HCT116 (cell line): ENCODE measurements around the gene SUGP1. TPM values are rescaled to one million over a fixed set of nuclear protein-coding genes. Genes with fewer than 3 reads are reported as not detected.

Experiments used
- ATAC-seq: fragments of 200-7000 bp; cut with Tn5 transposase; 2 replicates; pipeline ENCODE4 v1.9.1; 2020; ENCODE audit warnings: mild to moderate bottlenecking, moderate library complexity
- BruUV-seq: library from RNA; stranded (reverse); fragments of 400-500 nt; replicated peaks from 2 replicates; lab custom pipeline; 2021; lab: Mats Ljungman, UMichigan
- CTCF ChIA-PET: fragments of 300-600 bp; sonication (Branson Sonifier 250); formaldehyde crosslinking; loops from one replicate; lab custom pipeline; 2021; ENCODE audit warnings: antibody characterized with exemption; lab: Charles Lee
- POLR2A ChIA-PET: fragments of 300-600, 350-600 bp; sonication (Branson Sonifier 250); formaldehyde crosslinking; loops from one replicate; lab custom pipeline; 2021; ENCODE audit warnings: antibody characterized with exemption; lab: Charles Lee
- RAD21 ChIA-PET, 2 experiments: fragments of 300-600 bp; sonication (Branson Sonifier 250); formaldehyde crosslinking; loops; one replicate each; lab custom pipeline; 2023; ENCODE audit warnings: low total read pairs in 2 of 2; ENCODE audit not compliant: uncharacterized antibody in 2 of 2, unreplicated experiment in 2 of 2, low non-redundant PET in 1 of 2; lab: Charles Lee
- DNase-seq: peaks from one replicate; pipeline ENCODE4 v3.0.0-alpha.2; 2010; ENCODE audit warnings: low read depth, low spot score
- H2AFZ ChIP-seq: fragments of 200-600 bp; shearing (Covaris generic), sonication (generic); 2 replicates; pipeline ENCODE4 v1.6.1; 2017; ENCODE audit warnings: low read depth, mixed run types, mixed read lengths, antibody characterized with exemption, low read length; ENCODE audit not compliant: poor library complexity, severe bottlenecking
- H3K27ac ChIP-seq: 2 replicates; pipeline ENCODE4 v1.5.1; 2012; ENCODE audit warnings: low read depth, low read length
- H3K27me3 ChIP-seq: fragments of 200-600 bp; sonication (generic); 2 replicates; pipeline ENCODE4 v1.6.1; 2016; ENCODE audit warnings: mixed run types, low read length, mixed read lengths; ENCODE audit not compliant: insufficient read depth
- H3K36me3 ChIP-seq, 2 experiments: fragments of 200-500 bp in 1 of 2; fragments of 200-600 bp in 1 of 2; sonication (Bioruptor generic) in 1 of 2; sonication (generic) in 1 of 2; 2 replicates each; pipeline versions ENCODE4 v1.5.1 to v1.6.1; 2014 to 2016; ENCODE audit warnings: low read length in 2 of 2, inconsistent platforms in 1 of 2, mixed read lengths in 1 of 2, mixed run types in 1 of 2; ENCODE audit not compliant: insufficient read depth in 2 of 2, control insufficient read depth in 1 of 2
- H3K4me1 ChIP-seq, 2 experiments: fragments of 200-600 bp in 1 of 2; sonication (generic) in 1 of 2; 2 replicates each; pipeline versions ENCODE4 v1.5.1 to v1.6.1; 2012 to 2017; ENCODE audit warnings: low read length in 2 of 2, inconsistent platforms in 1 of 2, mild to moderate bottlenecking in 1 of 2, mixed read lengths in 1 of 2, mixed run types in 1 of 2, moderate library complexity in 1 of 2; ENCODE audit not compliant: insufficient read depth in 2 of 2, control insufficient read depth in 1 of 2
- H3K4me2 ChIP-seq: fragments of 200-600 bp; sonication (generic); 2 replicates; pipeline ENCODE4 v1.6.1; 2017; ENCODE audit warnings: mixed run types, low read length, mixed read lengths
- H3K4me3 ChIP-seq, 2 experiments: fragments of 200-600 bp in 1 of 2; sonication (generic) in 1 of 2; replicated peaks in 1 of 2; 2 replicates each; pipeline ENCODE4 v1.5.1; 2011 to 2016; ENCODE audit warnings: low read length in 2 of 2, control low read depth in 1 of 2, low read depth in 1 of 2, mild to moderate bottlenecking in 1 of 2, mixed read lengths in 1 of 2, mixed run types in 1 of 2
- H3K79me2 ChIP-seq: fragments of 200-600 bp; sonication (generic); 2 replicates; pipeline ENCODE4 v1.6.1; 2017; ENCODE audit warnings: mild to moderate bottlenecking, mixed run types, low read length, moderate library complexity, mixed read lengths; ENCODE audit not compliant: insufficient read depth
- H3K9ac ChIP-seq: fragments of 200-600 bp; sonication (generic); 2 replicates; pipeline ENCODE4 v1.6.1; 2016; ENCODE audit warnings: low read length, mixed read lengths
- H3K9me2 ChIP-seq: fragments of 200-600 bp; sonication (generic), shearing (Covaris generic); 2 replicates; pipeline ENCODE4 v1.6.1; 2017; ENCODE audit warnings: mixed run types, mild to moderate bottlenecking, moderate library complexity; ENCODE audit not compliant: insufficient read depth
- H3K9me3 ChIP-seq, 2 experiments: fragments of 200-500 bp in 1 of 2; fragments of 200-600 bp in 1 of 2; sonication (Bioruptor generic) in 1 of 2; sonication (generic) in 1 of 2; 2 replicates each; pipeline ENCODE4 v1.6.1; 2014 to 2017; ENCODE audit warnings: low read length in 2 of 2, mixed read lengths in 2 of 2, inconsistent platforms in 1 of 2, low read depth in 1 of 2, mild to moderate bottlenecking in 1 of 2, mixed run types in 1 of 2, moderate library complexity in 1 of 2; ENCODE audit not compliant: control insufficient read depth in 1 of 2, insufficient read depth in 1 of 2
- H4K20me1 ChIP-seq: fragments of 200-600 bp; sonication (generic), shearing (Covaris generic); 2 replicates; pipeline ENCODE4 v1.6.1; 2017; ENCODE audit warnings: mixed run types, mild to moderate bottlenecking, moderate library complexity; ENCODE audit not compliant: insufficient read depth
- CBX3 ChIP-seq: IDR thresholded peaks from 2 replicates; pipeline ENCODE4 v1.6.1; 2012; ENCODE audit warnings: low read depth
- CEBPB ChIP-seq: IDR thresholded peaks from 2 replicates; pipeline ENCODE4 v1.6.1; 2012; ENCODE audit warnings: low read depth
- ELF1 ChIP-seq: IDR thresholded peaks from 2 replicates; pipeline ENCODE4 v1.6.1; 2012; ENCODE audit warnings: low read depth, borderline replicate concordance
- EZH2phosphoT487 ChIP-seq: fragments of 200-600 bp; IDR thresholded peaks from 2 replicates; pipeline ENCODE4 v1.6.1; 2018; ENCODE audit warnings: antibody characterized with exemption, borderline replicate concordance
- FOSL1 ChIP-seq: IDR thresholded peaks from 2 replicates; pipeline ENCODE4 v1.6.1; 2012; ENCODE audit warnings: low read depth
- JUND ChIP-seq: IDR thresholded peaks from 2 replicates; pipeline ENCODE4 v1.6.1; 2012
- SIN3A ChIP-seq: IDR thresholded peaks from 2 replicates; pipeline ENCODE4 v1.6.1; 2012; ENCODE audit warnings: low read depth
- TCF7L2 ChIP-seq: IDR thresholded peaks from 2 replicates; pipeline ENCODE4 v1.7.0; 2011; ENCODE audit warnings: borderline replicate concordance, inconsistent platforms; ENCODE audit not compliant: insufficient read depth, insufficient read length; ENCODE audit errors: extremely low read depth
- YY1 ChIP-seq: IDR thresholded peaks from 2 replicates; pipeline ENCODE4 v1.6.1; 2011; ENCODE audit warnings: low read length, low read depth, moderate library complexity, mild to moderate bottlenecking; ENCODE audit not compliant: insufficient replicate concordance; ENCODE audit errors: extremely low read depth
- intact Hi-C: fragments of 100-400 bp; cut with micrococcal nuclease; formaldehyde crosslinking; loops from 2 replicates; pipeline ENCODE4 v1.10.0; 2022
- total RNA-seq: library from RNA; stranded (reverse); gene quantifications from one replicate; pipeline ENCODE4 v1.2.1, GENCODE V29; 2021; ENCODE audit not compliant: unreplicated experiment
- TF ChIP-seq, protein P1 (sequence below): IDR thresholded peaks from 2 replicates; pipeline ENCODE4 v1.6.1; 2011; ENCODE audit warnings: mild to moderate bottlenecking, low read length, moderate library complexity; ENCODE audit not compliant: insufficient replicate concordance; ENCODE audit errors: extremely low read depth
- TF ChIP-seq, protein P2 (sequence below): IDR thresholded peaks from 2 replicates; pipeline ENCODE4 v1.6.1; 2012
- TF ChIP-seq, protein P3 (sequence below): IDR thresholded peaks from 2 replicates; pipeline ENCODE4 v1.6.1; 2012
- TF ChIP-seq, protein P4 (sequence below): IDR thresholded peaks from 2 replicates; pipeline ENCODE4 v1.6.1; 2012; ENCODE audit warnings: low read depth

SUGP1 gene
- total RNA-seq, 1 experiment from 2014 or later: 47.6 TPM

DNA sequence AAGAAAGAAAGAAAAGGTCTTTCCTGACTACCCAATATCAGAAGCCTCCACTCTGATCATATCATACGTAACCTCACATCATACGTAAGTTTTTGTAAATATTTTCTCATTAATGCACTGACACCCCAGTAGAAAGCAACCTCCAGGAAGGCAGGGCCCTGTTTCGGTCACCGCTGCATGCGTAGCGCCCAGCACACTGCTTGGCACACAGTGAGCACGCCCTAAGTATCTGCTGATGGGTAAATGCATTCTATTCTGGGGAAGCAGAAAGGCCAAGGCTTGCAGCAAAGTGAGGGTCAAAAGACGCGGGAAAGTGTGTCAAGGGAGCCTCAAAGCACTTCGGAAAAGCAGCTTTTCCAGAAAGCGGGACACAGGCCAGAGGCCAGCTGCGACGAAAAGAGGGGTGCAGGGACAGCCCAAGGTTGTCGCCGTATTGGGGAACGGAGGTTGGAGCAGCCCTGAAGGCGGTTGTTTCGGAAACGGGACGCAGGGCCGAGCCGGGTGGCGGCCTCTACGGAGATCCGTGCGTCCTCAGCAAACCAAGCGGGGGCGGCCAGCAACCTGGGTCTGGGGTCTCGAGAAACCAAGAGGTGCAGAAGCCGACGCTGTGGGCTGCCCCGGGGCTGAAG lies 463 bp downstream of the SUGP1 start (continued):
- TF ChIP-seq, protein P1, sequence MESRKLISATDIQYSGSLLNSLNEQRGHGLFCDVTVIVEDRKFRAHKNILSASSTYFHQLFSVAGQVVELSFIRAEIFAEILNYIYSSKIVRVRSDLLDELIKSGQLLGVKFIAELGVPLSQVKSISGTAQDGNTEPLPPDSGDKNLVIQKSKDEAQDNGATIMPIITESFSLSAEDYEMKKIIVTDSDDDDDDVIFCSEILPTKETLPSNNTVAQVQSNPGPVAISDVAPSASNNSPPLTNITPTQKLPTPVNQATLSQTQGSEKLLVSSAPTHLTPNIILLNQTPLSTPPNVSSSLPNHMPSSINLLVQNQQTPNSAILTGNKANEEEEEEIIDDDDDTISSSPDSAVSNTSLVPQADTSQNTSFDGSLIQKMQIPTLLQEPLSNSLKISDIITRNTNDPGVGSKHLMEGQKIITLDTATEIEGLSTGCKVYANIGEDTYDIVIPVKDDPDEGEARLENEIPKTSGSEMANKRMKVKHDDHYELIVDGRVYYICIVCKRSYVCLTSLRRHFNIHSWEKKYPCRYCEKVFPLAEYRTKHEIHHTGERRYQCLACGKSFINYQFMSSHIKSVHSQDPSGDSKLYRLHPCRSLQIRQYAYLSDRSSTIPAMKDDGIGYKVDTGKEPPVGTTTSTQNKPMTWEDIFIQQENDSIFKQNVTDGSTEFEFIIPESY: no peak
- TF ChIP-seq YY1 (no peak), ELF1 (no peak), EZH2phosphoT487 (no peak), TCF7L2 (no peak)
- TF ChIP-seq, protein P2, sequence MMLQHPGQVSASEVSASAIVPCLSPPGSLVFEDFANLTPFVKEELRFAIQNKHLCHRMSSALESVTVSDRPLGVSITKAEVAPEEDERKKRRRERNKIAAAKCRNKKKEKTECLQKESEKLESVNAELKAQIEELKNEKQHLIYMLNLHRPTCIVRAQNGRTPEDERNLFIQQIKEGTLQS: no peak

DNA sequence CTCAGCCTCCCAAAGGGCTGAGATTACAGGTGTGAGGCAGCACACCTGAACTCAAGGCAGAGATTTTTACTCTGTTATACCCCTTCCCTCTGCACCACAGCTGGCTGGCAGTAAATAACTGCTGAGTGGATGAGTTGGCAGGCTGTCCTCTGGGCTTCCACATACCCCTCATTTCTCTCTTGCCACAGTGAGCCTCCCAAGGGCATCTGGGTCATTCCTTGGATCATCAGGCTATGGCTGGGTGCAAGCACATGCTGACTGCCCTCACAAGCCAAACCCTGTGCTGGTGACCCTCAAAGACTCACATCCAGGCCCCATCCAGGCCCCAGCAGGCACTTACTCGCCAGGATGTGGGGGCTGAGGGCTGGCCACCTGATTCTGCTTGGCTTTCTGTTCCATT lies 4.2 kb downstream of the SUGP1 start:
- no peak overlapping the region for H2AFZ ChIP-seq
- CTCF ChIA-PET: no interaction called here
- H3K27me3 ChIP-seq: no peaks in the 10 kb centered on the region
- ATAC-seq: no peak
- no peak overlapping the region for H3K4me2 ChIP-seq
- intact Hi-C loops: no loop called here
- no peak overlapping the region for H3K27ac ChIP-seq
- no peak for DNase-seq
- H3K4me3 ChIP-seq: no peak overlapping the region
- BruUV-seq: no TSS peak
- no peaks in the 10 kb centered on the region for H3K9me2 ChIP-seq
- no peak overlapping the region for H3K9ac ChIP-seq
- no peaks in the 10 kb centered on the region for H4K20me1 ChIP-seq
- POLR2A ChIA-PET: no interaction called here
- H3K79me2 ChIP-seq: peaks cover 57% of the 10 kb centered on the region
- RAD21 ChIA-PET: no interaction called here
- peaks cover 10 to 22% of the 10 kb centered on the region in 2 experiments; a peak in 3 of 4 replicates for H3K36me3 ChIP-seq
- no peaks in the 10 kb centered on the region for H3K9me3 ChIP-seq
- H3K4me1 ChIP-seq: peaks cover 9 to 12% of the 10 kb centered on the region in 2 experiments
- TF ChIP-seq CBX3 (no peak), ELF1 (no peak), CEBPB (no peak), SIN3A (no peak), EZH2phosphoT487 (no peak), YY1 (no peak), JUND (no peak), FOSL1 (no peak)
- TF ChIP-seq, protein P3, sequence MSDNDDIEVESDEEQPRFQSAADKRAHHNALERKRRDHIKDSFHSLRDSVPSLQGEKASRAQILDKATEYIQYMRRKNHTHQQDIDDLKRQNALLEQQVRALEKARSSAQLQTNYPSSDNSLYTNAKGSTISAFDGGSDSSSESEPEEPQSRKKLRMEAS: no peak
- TF ChIP-seq, protein P1: no peak
- TF ChIP-seq, protein P4, sequence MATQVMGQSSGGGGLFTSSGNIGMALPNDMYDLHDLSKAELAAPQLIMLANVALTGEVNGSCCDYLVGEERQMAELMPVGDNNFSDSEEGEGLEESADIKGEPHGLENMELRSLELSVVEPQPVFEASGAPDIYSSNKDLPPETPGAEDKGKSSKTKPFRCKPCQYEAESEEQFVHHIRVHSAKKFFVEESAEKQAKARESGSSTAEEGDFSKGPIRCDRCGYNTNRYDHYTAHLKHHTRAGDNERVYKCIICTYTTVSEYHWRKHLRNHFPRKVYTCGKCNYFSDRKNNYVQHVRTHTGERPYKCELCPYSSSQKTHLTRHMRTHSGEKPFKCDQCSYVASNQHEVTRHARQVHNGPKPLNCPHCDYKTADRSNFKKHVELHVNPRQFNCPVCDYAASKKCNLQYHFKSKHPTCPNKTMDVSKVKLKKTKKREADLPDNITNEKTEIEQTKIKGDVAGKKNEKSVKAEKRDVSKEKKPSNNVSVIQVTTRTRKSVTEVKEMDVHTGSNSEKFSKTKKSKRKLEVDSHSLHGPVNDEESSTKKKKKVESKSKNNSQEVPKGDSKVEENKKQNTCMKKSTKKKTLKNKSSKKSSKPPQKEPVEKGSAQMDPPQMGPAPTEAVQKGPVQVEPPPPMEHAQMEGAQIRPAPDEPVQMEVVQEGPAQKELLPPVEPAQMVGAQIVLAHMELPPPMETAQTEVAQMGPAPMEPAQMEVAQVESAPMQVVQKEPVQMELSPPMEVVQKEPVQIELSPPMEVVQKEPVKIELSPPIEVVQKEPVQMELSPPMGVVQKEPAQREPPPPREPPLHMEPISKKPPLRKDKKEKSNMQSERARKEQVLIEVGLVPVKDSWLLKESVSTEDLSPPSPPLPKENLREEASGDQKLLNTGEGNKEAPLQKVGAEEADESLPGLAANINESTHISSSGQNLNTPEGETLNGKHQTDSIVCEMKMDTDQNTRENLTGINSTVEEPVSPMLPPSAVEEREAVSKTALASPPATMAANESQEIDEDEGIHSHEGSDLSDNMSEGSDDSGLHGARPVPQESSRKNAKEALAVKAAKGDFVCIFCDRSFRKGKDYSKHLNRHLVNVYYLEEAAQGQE: no peak
